GM21737 (cell line): Measurements from ENCODE around the gene GATD1.
A peak's percentile ranks its signal among the peaks of the same experiment; 100 is the strongest.

Source experiments
- ATAC-seq: cut with Tn5 transposase; IDR thresholded peaks from one replicate; pipeline ENCODE4 v1.9.1; 2021; ENCODE audit warnings: mild to moderate bottlenecking, moderate library complexity; ENCODE audit not compliant: unreplicated experiment

GATD1 gene

DNA sequence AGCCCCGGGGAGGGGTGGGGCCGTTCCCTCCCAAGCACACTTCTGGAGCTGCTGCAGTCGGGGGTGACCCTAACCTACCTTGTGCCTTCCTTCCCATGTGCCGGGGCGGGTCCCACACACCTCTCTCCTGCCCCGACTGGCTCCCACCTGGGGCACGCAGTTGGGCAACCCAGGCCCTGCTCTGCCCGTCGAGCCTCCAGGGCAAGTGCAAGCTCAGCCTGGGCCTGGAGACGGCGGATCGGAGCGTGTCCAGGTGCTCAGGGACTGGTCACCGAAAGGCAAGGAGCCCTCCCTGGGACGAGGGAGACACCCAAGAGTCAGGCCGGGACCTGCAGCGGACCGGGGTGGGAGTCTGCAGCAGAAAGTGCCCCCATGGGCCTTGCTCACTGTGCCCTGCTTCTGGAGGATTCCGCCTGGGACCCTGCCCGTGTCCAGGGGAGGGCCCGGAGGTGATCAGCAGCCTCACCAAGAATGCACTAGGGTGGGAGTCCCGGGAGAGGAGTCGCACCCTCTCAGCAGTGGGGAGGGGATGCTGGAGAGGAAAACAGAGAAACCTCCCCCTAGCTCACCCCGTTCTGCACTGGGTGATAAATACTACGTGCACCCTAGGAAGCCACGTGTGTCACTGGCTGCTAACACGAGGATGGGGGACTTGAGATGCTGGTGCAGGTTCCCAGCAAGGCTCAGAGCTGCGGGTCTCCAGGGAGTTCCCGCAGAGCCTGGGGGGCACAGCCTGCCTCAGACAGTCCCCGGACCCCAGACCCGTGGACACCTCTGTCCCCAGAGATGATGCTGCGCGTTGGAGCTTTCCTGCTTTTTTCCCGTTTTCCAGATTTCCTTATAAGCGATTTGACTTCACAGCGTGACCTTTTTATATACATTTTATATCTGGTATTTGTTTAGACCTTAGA is 5.2 kb upstream of the GATD1 start:
- no peak for ATAC-seq

DNA sequence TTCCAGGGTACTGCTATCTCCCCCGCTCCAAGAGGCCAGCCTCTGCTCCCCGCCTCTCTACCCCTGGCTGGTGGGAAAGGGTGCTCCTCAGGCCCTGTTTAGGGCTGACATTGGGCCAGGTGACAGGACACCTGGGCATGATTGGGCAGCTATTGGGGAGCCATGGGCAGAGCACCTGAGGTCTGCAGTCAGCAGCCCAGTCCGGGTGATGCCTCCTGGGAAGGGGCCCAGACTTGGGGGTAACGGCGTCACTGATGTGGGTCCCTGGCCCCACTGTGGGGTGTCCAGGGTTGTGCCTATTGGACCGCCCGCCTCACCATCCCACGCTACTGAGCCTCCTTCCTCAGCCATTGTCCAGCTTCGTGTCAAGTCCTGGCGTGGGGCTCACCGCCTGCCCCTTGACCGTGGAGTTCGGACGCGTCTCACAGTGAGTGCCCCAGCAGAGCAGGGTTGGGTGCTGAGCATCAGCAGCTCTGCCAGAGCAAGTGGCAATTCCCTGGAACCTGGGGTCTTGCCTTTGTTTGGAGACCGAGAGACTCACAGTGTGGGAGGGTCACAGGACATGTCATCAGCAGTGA is 2.8 kb upstream of the GATD1 start:
- no peak for ATAC-seq

DNA sequence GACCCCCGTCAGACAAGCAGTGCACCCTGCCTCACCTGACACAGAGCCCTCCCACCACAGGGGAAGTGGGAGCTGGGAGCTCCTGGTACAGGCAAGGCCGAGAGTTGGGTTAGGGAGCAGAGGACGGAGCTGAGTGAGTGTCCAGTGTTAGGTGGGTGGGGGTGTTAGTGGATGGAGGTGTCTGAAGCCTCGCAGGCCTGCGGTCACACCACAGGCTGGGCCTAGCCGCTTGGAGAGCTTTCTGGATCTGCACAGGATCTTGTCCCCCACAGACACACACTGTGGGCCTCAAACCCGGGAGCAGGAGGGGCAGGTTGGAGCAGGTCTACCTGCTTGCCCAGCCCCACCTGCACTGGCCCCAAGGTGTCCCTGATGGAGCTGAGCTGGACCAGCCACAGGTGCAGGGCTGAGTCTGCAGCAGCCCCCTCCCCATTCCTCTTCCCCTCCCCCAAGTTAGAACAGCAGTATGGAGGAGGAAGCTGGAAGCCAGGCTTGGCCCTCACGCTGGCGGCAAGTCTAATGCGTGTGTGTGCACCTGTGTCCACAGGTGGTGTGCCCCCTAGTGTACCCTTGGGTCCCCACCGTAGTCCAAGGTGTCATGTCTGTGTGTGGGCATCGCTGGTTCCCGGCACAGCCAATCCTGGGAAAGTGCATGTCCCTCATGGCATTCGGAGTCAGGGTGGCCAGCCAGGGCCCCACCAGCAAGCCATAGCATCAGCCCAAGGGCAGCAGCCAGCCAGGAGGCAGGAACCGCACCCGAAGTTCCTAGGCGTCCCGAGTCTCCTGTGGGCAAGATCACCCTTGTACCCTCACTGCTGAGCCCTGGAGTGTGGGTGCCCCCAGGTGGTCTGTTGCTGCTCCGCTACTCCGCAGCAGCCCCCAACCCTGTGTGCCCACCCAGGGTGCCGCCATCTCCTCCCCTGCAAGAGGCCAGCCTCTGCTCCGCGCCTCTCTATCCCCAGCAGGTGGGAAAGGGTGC is 2.0 kb upstream of the GATD1 start:
- no peak for ATAC-seq

DNA sequence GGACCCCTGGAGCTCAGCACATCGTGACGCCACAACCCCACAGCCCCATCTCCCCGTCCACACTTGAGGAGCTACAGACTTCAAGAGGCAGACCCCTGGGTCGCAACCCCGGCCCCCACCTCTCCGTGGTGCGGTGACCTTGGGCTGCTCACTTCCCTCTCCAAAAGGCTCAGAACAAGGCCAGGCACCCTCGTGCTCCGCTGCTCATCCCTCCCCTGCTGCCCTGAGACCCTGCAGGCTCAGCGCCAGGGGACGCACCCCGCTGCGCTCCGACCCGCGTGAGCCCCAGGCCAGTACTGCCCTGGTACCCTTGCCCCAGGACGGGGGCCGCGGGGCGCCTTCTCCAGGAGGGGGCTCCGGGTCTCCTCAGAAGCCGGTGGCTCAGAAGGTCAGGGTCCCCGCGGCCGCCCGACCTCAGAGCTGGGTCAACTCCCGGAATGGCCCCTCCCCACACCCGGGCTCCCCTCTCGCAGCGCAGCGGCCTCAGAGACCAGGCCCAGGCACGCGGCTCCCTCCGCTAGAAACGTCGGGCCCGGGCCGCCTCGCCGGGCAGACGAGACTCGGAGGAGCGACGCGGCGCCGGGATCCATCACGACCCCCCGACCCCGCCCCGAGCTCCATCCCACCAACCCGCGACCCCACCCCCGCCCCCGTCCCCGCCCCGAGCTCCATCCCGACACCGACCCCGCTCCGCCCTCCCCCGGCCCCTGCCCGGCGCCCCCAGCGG is 563 bp downstream of the GATD1 start:
- peak; percentile 26 for ATAC-seq

DNA sequence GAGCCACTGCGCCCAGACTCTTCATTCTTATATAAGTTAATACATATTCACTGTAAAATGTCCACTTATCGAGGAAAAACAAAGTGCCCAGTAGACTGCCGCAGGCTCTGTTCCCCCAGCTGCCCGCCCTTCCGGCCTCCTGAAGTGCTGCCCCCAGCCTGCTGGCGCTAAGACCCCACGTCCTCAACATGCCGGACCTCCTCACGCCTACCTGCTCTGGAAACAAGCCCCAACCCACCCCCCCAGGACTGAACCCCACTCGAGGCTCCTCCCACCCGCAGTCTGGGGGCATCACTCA is 1.1 kb downstream of the GATD1 start:
- no peak for ATAC-seq

DNA sequence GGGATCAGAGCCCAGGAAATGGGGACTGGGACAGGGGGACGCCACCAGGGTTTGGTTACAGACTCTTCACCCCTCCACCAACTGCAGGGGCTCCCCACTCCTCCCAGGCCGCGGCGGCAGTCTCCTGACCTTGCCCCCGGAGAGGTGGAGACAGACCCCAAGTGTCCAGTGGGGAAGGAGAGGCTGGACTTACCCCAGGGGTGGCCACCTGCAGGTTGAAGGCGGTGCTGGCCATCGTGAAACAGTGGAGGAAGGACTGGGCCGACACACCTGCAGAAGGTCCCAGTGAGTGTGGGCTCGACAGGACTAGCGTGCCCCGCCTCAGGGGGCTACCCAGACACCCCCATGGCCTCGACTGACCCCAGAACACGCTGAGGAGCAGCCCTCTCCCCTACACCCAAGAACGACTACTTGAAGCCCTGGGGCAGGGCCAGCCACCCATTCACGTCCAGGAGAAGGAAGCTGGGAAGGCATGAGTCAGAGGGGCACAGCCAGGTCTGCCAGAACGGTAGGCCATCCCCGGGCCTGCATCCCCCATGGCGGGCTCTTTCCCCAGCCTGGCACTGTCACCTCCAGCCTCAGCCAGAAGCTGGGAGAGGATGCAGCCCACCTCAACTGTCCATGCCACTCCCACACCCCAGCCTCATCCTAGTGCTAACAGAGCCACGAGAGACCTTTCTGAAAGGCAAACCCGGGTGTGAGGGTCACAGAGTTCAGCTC is 2.3 kb downstream of the GATD1 start:
- no peak for ATAC-seq

DNA sequence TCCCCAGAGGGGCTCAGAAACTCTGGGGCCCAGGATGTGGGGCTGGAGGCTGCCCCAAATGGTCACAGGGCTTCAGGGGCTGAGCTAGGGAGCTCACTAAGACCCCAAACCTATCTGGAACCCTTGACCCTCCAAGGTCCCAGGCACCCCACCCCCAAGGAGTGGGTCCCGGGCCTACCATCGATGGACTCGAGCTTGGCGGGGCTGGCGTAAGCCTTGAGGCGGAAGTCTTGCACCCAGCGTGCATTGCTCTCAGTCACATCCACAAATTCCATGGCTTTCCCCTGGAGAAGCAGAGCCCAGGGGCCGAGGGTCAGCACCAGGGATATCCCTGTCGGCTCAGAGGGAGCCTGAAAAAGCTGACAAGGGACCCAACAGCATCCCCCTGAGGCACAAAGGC is 3.5 kb downstream of the GATD1 start:
- ATAC-seq = no peak

DNA sequence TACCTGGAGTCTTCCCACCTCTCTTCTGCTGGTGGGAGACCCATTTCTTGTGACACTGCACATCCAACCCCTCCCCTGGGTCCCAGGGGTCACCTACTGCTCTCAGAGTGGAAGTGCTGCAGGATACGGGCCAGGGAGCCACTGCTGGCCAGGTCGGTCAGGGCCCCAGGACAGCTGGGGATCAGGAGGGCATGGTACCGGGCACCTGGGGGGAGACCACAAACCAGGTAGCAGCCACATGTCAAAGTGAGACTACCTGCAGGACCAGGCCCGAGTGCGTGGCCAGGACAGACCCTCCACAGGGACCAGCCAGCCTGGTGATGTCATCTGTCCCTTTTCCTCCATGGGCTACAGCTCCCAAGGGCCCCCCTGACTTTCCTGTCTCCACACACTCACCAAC is 3.9 kb downstream of the GATD1 start:
- ATAC-seq = no peak

DNA sequence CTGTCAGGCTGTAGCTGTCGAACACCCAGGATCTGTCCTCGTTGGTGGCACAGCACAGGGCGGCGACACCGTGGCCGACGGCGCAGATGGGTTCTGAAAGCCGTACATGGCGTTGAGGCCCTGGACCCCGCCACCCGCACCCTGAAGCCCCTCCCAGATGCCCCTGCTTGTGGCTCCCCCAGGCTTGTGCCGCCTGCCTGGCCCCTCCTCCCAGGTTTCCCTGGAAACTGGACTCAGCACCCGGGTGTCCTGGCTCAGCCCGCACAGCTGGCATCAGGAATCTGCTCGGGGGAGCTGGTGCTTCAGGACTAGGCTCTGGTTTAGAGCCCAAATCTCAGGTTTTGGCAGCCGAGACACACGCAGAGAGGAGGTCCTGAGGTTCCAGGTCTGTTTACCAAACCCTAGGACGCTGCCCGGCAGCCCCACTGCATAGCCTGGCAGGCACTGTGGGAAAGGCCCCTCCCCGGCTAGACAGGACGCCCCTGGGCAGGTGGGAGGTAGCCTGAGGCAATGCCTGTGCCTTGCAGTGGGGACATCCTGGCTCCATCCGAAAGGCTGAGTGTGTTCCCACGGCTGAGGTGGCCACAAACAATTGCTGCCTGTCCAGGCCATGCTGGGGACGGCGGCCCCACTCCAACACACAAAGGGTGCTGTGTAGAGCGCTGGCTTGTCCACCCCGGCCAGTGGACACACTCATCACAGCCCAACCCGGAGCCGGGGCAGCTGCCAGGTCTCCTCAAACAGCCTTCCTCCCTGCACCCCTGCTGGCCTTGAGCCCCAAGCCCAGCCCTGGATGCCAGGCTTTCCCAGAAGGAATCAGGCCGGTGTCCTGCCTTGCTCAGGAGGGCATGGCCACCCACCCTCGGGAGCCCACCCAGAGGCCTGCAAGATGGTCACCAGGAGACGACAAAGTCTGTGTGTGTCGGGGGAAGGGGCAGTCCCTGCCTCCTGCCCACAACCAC is 4.6 kb downstream of the GATD1 start:
- no peak for ATAC-seq

DNA sequence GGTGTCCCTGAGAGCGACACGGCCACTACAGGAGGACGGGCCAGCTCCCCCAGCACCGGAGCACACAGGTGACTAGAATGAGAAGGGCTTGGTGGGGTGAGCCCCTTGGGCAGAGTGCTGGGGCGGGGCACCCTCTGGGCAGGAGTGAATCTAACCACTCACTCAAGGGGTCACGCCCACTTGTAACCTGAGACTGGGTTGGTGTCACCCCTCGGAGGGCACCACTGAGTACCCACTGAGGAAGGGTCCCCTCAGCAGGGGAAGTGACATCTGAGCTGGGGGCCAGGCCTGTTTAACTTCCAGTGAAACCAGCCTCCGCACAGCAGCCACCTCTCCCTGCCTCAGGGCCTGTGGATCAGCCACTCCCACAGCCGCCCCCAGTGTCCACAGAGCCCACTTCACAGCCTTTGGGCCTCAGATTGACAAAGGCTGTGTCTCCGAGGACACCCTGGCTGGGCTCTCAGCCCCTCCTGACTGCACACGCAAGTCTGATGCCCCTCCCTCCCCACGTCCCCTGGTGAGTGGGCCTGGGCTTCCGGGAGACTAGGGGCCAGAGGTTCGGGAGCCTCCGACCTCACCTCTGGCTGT is 5.6 kb downstream of the GATD1 start:
- no peak for ATAC-seq

DNA sequence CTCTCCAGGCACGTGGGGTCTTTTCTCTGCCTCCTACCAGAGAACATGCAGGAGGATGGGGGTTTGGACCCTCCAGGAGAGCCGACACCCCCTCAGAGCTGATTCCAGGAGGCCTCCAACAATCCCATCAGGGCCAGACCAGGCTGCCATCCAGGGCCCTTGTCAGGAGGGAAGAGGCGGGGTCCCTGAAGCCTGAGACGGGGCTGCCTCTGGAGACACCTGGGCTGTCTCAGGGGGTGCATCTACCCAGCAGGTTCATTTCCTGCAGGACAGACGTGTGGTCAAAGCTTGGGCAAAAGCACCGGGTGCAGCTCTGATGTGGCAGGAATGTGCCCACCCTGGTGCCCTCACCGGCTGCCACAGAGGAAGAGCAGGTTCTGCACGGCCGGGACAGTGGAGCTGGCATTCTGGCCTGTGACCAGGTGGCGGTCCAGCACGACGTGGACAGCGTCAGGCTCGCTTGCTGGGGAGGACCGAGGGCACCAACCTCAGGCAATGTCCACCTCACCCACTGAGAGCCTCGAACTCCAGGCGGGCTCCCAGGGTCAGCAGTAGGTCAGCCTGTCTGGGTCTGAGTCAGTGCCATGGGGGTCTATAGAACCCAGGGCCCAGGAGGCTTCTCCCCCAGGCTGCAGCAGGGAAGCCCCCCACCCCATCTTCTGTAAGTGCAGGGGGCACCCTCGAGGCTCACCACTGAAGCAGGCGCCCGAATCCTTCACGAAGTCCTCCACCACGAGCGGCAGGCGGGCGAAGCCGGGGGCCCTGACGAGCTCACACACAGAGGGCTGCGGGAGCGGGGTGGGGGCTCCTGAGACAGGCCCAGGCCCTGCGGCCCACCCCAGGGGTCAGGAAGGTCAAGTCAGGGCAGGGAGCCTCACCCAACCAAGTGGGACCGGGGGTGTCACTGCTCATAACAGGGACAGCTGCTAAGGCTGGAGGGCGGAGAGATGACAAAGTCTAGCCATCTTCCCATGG is 6.4 kb downstream of the GATD1 start:
- ATAC-seq = no peak

DNA sequence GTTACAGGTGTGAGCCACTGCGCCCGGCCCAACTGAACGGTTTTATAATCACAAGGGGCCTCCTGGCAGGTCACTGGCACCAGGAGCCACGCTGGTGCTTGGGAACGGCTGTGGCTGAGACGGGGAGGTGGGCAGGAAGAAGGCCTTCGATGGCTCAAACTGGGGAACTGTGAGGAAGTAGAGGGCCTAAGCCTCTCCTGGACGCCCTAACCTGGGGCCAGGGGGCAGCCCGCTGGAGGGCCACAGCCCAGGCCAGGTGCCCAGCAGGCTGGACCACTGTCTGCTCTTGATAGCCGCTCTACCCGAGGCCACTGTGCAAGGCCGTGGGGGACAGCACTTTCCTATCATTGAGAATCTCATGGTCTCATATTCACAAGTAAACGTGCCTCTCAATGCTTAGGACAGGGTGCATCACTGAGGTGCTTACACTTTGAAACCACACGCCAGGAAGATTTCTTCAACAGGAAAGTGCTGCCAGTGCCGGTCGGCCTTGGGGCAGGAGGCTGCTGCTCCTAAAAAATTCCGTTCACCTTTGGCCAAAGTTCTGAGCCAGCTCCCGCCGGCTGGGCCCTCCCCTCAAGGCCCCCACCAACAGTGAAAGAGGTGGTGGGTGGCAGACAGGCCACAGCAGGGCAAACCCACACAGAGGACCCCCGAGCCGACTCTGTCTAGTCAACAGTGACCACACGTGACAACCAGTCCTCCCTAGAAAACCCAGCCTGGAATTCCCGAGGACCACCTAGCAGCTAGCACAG is 7.2 kb downstream of the GATD1 start:
- no peak for ATAC-seq

DNA sequence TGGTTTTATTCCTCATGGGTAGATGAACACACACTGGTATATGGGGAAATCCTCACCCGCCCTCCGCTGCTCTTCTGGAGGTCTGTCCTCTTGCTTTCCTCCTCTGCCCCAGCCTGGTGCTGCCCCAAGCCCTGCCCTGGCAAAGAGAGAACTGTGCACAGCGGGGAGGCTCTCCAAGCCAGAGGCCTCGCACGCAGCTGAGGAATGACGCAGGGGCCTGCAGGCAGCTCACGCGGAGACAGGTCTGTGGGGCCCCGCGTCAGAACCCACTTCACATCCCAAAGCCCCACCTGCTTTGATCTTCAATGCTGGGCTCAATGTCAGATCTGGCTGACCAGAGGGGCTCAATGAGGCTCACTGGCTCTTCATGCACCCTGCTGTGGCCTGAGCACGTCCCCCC is 10.0 kb downstream of the GATD1 start:
- no peak for ATAC-seq

DNA sequence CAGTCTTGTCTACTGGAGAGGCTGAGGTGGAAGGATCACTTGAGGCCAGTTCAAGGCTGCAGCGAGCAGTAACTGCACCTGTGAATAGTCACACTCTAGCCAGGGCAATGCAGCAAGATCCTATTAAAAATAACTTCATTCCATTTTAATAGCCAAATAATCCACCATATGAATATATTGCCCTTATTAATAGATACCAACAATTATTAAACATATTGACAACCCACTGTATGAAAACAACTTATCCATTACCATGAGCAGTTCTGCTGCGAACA is 10.4 kb downstream of the GATD1 start:
- no peak for ATAC-seq

DNA sequence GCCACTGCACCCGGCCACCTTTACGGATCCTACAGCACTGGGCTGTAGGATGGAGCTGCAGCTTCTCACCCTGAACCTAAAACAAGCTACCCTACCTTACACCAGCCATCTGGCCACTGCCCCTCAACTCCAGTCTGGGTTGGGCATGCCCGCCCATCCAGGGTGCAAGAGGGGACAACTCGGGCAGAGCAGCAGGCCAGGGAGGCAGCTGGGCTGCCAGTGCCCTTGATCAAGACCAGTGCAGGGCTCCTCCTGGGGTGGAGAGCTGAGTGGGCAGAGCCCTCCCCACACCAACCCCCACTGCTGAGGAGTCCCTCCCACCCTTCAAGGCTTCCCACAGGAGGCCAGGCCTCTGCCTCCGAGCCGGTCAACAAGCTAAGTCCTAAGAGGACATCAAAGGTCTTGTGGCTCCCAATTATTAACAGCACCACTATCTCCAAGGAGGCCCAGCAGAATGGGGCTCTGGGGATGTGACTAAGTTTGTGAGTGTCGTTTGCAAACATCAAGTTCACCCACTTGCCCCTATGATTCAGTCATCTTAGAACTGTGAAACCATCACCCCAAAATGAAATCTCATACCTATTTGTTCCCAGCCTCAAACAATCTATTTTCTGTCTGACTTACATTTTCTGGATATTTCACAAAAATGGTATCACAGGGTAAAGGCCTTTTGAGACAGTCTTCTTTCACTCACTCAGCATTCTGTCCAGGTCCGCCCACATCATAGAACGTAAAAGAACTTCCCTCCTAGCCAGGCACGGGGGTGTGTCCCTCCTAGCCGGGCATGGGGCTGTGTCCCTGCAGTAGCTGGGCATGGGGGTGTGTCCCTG is 11.0 kb downstream of the GATD1 start:
- ATAC-seq = no peak

DNA sequence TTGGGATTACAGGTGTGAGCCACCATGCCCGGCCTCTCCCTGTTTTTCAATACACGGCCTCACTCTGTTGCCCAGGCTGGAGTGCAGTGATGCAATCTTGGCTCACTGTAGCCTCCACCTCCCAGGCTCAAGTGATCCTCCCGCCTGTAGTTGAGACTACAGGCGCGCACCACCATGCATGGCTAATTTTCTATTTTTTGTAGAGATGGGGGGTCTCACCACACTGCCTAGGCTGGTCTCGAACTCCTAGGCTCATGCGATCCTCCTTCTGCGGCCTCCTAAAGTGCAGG is 11.5 kb downstream of the GATD1 start:
- no peak for ATAC-seq
